Measurements from ENCODE around the gene VIL1. TPM values are rescaled to one million over a fixed set of nuclear protein-coding genes. Genes with fewer than 3 reads are reported as not detected.

Gene VIL1
- total RNA-seq, 1 experiment from 2014 or later: not detected

DNA sequence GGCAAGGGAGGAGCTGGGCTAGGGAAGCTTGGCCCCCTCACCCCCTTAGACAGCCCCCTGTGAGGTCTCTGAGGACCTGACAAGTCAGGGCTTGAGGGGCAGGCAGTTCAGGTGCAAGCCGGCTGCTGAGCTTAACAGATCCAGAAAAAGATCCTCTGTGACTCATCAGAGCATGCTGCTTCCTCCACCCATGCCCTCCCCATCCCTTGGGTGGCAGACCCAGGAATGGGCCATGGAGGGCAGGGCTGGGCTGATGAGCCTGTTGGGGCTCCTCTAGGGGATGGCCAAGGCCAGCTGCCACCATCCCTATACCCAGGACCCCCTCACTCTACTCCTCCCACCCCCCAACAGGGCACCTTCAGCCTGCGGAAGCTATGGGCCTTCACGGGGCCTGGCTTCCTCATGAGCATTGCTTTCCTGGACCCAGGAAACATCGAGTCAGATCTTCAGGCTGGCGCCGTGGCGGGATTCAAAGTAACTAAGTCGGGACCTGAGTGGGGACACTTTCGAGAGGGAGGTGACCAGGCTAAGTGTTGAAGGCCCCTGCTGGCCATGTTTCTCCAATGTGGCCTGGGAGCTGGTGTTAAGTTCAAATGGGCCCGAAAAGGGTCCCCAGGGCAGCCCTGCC is 34.9 kb upstream of the VIL1 start:
- H3K27me3 ChIP-seq (ENCODE audit: insufficient read depth, low read depth): no peaks in the 10 kb centered on the region
- H3F3A ChIP-seq (ENCODE audit: insufficient read depth, low read depth): no peaks in the 10 kb centered on the region
- no peaks in the 10 kb centered on the region for H3K79me2 ChIP-seq (ENCODE audit: low read depth)
- no peak overlapping the region for H3K27ac ChIP-seq
- DNase-seq: no peak
- H3K9me2 ChIP-seq (ENCODE audit: insufficient read depth): no peaks in the 10 kb centered on the region
- TF ChIP-seq, protein P1, sequence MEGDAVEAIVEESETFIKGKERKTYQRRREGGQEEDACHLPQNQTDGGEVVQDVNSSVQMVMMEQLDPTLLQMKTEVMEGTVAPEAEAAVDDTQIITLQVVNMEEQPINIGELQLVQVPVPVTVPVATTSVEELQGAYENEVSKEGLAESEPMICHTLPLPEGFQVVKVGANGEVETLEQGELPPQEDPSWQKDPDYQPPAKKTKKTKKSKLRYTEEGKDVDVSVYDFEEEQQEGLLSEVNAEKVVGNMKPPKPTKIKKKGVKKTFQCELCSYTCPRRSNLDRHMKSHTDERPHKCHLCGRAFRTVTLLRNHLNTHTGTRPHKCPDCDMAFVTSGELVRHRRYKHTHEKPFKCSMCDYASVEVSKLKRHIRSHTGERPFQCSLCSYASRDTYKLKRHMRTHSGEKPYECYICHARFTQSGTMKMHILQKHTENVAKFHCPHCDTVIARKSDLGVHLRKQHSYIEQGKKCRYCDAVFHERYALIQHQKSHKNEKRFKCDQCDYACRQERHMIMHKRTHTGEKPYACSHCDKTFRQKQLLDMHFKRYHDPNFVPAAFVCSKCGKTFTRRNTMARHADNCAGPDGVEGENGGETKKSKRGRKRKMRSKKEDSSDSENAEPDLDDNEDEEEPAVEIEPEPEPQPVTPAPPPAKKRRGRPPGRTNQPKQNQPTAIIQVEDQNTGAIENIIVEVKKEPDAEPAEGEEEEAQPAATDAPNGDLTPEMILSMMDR (conservative IDR thresholded peaks at IDR 0.05): no peak
- no peak for TF ChIP-seq EZH2 (IDR thresholded peaks at IDR 0.05; ENCODE audit: low read depth)
- H3K4me3 ChIP-seq: no peak overlapping the region
- ChIA-PET CTCF (interaction anchor here (0.5 kb wide), 1 partner anchor 226 kb away, joined by 3 read pairs; no protein-coding TSS in a partner anchor), POLR2A (ENCODE audit: unreplicated experiment) (interaction anchor here (0.7 kb wide), 1 partner anchor 9 kb away, joined by 4 read pairs; no protein-coding TSS in a partner anchor)
- intact Hi-C loops (cut with micrococcal nuclease; ENCODE audit: unreplicated experiment): no loop called here
- no peak overlapping the region for H2AFZ ChIP-seq
- H3K9me3 ChIP-seq (ENCODE audit: insufficient read depth, low read depth): no peaks in the 10 kb centered on the region
- H3K4me2 ChIP-seq: no peak overlapping the region
- H3K36me3 ChIP-seq (ENCODE audit: low read depth): no peaks in the 10 kb centered on the region
- H3K4me1 ChIP-seq (replicated peaks; ENCODE audit: insufficient read depth): no peaks in the 10 kb centered on the region
- BruUV-seq (replicated peaks): no TSS peak
- H4K20me1 ChIP-seq (ENCODE audit: insufficient read depth): no peaks in the 10 kb centered on the region

DNA sequence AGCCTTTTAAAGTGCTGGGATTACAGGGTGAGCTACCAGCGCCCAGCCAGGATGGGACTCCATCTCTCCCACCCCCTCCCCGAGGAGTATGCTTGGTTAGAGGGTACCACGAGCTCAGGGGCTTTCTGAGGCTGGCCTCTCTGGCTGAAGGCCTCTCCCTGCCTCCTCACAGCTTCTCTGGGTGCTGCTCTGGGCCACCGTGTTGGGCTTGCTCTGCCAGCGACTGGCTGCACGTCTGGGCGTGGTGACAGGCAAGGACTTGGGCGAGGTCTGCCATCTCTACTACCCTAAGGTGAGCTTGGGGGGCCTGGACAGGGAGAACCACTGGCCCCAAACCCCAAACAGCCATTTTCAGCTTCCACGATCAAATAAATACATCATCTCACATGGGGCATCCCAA is 33.9 kb upstream of the VIL1 start:
- H3K27ac ChIP-seq: no peak overlapping the region
- H3K79me2 ChIP-seq (ENCODE audit: low read depth): no peaks in the 10 kb centered on the region
- H3K9me3 ChIP-seq (ENCODE audit: insufficient read depth, low read depth): no peaks in the 10 kb centered on the region
- H3K36me3 ChIP-seq (ENCODE audit: low read depth): no peaks in the 10 kb centered on the region
- no peaks in the 10 kb centered on the region for H4K20me1 ChIP-seq (ENCODE audit: insufficient read depth)
- DNase-seq: no peak
- H3K27me3 ChIP-seq (ENCODE audit: insufficient read depth, low read depth): no peaks in the 10 kb centered on the region
- no TSS peak for BruUV-seq (replicated peaks)
- no peak overlapping the region for H3K4me3 ChIP-seq
- POLR2A ChIA-PET (ENCODE audit: unreplicated experiment): no interaction called here
- no peak overlapping the region for H3K4me2 ChIP-seq
- H2AFZ ChIP-seq: no peak overlapping the region
- intact Hi-C loops (cut with micrococcal nuclease; ENCODE audit: unreplicated experiment): no loop called here
- CTCF ChIA-PET: no interaction called here
- no peaks in the 10 kb centered on the region for H3F3A ChIP-seq (ENCODE audit: insufficient read depth, low read depth)
- TF ChIP-seq EZH2 (IDR thresholded peaks at IDR 0.05; ENCODE audit: low read depth): no peak
- TF ChIP-seq, protein P1 (conservative IDR thresholded peaks at IDR 0.05): no peak
- H3K9me2 ChIP-seq (ENCODE audit: insufficient read depth): no peaks in the 10 kb centered on the region
- no peaks in the 10 kb centered on the region for H3K4me1 ChIP-seq (replicated peaks; ENCODE audit: insufficient read depth)

DNA sequence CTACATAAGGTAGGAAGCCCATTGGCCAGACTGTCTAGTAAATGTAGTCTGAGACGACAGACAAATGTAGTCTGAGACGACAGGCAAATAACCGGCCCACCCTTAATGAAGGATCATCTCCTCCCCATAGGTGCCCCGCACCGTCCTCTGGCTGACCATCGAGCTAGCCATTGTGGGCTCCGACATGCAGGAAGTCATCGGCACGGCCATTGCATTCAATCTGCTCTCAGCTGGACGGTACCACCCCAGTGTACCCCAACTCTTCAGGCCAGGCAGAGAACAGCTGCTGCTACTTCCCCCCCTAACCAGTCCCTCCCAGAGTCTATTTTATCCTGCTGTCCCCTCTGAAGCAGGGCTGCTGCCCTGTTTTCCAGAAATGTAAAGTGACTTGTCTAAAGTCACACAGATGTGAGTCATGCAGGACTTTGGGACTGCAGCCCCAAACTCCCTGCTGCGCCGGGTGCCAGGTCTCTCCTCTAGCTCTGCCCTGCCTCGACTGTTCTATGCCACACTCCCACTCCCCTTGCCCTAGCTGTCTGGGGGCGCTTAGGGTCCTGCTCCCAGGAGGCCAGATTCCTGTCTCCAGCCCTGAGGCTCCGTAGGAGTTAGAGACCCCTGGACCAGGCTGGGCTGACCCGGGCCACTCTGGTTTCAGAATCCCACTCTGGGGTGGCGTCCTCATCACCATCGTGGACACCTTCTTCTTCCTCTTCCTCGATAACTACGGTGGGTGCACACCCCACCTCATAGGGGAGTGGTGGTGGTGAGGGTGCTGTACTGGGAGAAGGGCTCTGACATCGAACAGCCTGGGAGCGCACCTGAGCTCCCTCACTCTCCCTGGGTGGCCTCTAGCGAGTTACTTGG is 32.2 kb upstream of the VIL1 start:
- H3K9me3 ChIP-seq (ENCODE audit: insufficient read depth, low read depth): no peaks in the 10 kb centered on the region
- no peaks in the 10 kb centered on the region for H3K4me1 ChIP-seq (replicated peaks; ENCODE audit: insufficient read depth)
- no peaks in the 10 kb centered on the region for H3F3A ChIP-seq (ENCODE audit: insufficient read depth, low read depth)
- H3K27me3 ChIP-seq (ENCODE audit: insufficient read depth, low read depth): no peaks in the 10 kb centered on the region
- POLR2A ChIA-PET (ENCODE audit: unreplicated experiment): interaction anchor here (0.6 to 0.7 kb wide), 2 partner anchors 113 to 230 kb away, joined by 5 read pairs; no protein-coding TSS in a partner anchor
- H2AFZ ChIP-seq: peak overlapping the region; percentile 75; the same call in 1 of the 2 replicates
- no peaks in the 10 kb centered on the region for H3K36me3 ChIP-seq (ENCODE audit: low read depth)
- peak overlapping the region; percentile 77 for H3K4me2 ChIP-seq
- H4K20me1 ChIP-seq (ENCODE audit: insufficient read depth): no peaks in the 10 kb centered on the region
- H3K9me2 ChIP-seq (ENCODE audit: insufficient read depth): no peaks in the 10 kb centered on the region
- no peak overlapping the region for H3K27ac ChIP-seq
- TF ChIP-seq, protein P1 (conservative IDR thresholded peaks at IDR 0.05): no peak
- TF ChIP-seq EZH2 (IDR thresholded peaks at IDR 0.05; ENCODE audit: low read depth): no peak
- CTCF ChIA-PET: no interaction called here
- no TSS peak for BruUV-seq (replicated peaks)
- peak overlapping the region; percentile 51; the same call in 1 of the 2 replicates for H3K4me3 ChIP-seq
- no peak for DNase-seq
- intact Hi-C loops (cut with micrococcal nuclease; ENCODE audit: unreplicated experiment): no loop called here
- no peaks in the 10 kb centered on the region for H3K79me2 ChIP-seq (ENCODE audit: low read depth)
